GM23338 (cell line): ENCODE measurements around the gene IQGAP2. TPM values are rescaled to one million over a fixed set of nuclear protein-coding genes. Genes with fewer than 3 reads are reported as not detected.

Experiments
- ATAC-seq: fragments of 200-7000 bp; cut with Tn5 transposase; 3 replicates; pipeline ENCODE4 v1.9.1; 2020
- DNase-seq: peaks from one replicate; pipeline ENCODE4 v3.0.0-alpha.2; 2015; ENCODE audit warnings: low spot score
- H2AFZ ChIP-seq: fragments of 200-600 bp; sonication (generic); 2 replicates; pipeline ENCODE4 v1.8.0; 2016; ENCODE audit warnings: antibody characterized with exemption, mild to moderate bottlenecking, moderate library complexity
- H3F3A ChIP-seq: fragments of 200-600 bp; sonication (generic); replicated peaks from 2 replicates; pipeline ENCODE4 v1.8.0; 2017; ENCODE audit warnings: antibody characterized with exemption, mixed run types, low read depth
- H3K27ac ChIP-seq: fragments of 200-600 bp; sonication (generic); 2 replicates; pipeline ENCODE4 v1.6.1; 2016; ENCODE audit warnings: low read depth
- H3K27me3 ChIP-seq: fragments of 200-600 bp; sonication (generic); 2 replicates; pipeline ENCODE4 v1.8.0; 2016; ENCODE audit warnings: mild to moderate bottlenecking, mixed run types, moderate library complexity; ENCODE audit not compliant: insufficient read depth
- H3K36me3 ChIP-seq: fragments of 200-600 bp; sonication (generic); 2 replicates; pipeline ENCODE4 v1.8.0; 2016; ENCODE audit warnings: mild to moderate bottlenecking; ENCODE audit not compliant: insufficient read depth
- H3K4me1 ChIP-seq: fragments of 200-600 bp; sonication (generic); 2 replicates; pipeline ENCODE4 v1.8.0; 2016; ENCODE audit warnings: mild to moderate bottlenecking, moderate library complexity; ENCODE audit not compliant: insufficient read depth
- H3K4me2 ChIP-seq: fragments of 200-600 bp; sonication (generic); 2 replicates; pipeline ENCODE4 v1.7.1; 2017; ENCODE audit warnings: mixed run types
- H3K4me3 ChIP-seq: fragments of 200-600 bp; sonication (generic); 2 replicates; pipeline ENCODE4 v1.6.1; 2016; ENCODE audit warnings: mixed run types
- H3K79me2 ChIP-seq: fragments of 200-600 bp; sonication (generic); replicated peaks from 2 replicates; pipeline ENCODE4 v1.8.0; 2017; ENCODE audit warnings: mild to moderate bottlenecking; ENCODE audit not compliant: insufficient read depth
- H3K9me2 ChIP-seq: fragments of 200-600 bp; sonication (generic); 2 replicates; pipeline ENCODE4 v1.8.0; 2017; ENCODE audit not compliant: insufficient read depth
- H4K20me1 ChIP-seq: fragments of 200-600 bp; sonication (generic); replicated peaks from 2 replicates; pipeline ENCODE4 v1.8.0; 2017; ENCODE audit warnings: mild to moderate bottlenecking; ENCODE audit not compliant: insufficient read depth
- H3K27ac Mint-ChIP-seq: 2 replicates; pipeline ENCODE4 v1.8.0; 2020; ENCODE audit warnings: inconsistent platforms, mild to moderate bottlenecking, moderate library complexity, mixed read lengths
- H3K27me3 Mint-ChIP-seq: 3 replicates; pipeline ENCODE4 v1.8.0; 2022; ENCODE audit warnings: low read depth, mild to moderate bottlenecking, moderate library complexity, mixed read lengths, inconsistent platforms; ENCODE audit not compliant: insufficient read depth, poor library complexity
- H3K36me3 Mint-ChIP-seq: 3 replicates; pipeline ENCODE4 v1.8.0; 2021; ENCODE audit warnings: low read depth, mild to moderate bottlenecking, inconsistent platforms, moderate library complexity, mixed read lengths
- H3K4me1 Mint-ChIP-seq: 3 replicates; pipeline ENCODE4 v1.8.0; 2020; ENCODE audit warnings: mild to moderate bottlenecking, inconsistent platforms, mixed read lengths
- H3K4me3 Mint-ChIP-seq: 3 replicates; pipeline ENCODE4 v1.8.0; 2021; ENCODE audit warnings: moderate library complexity, mild to moderate bottlenecking, inconsistent platforms, mixed read lengths
- H3K9me3 Mint-ChIP-seq: 3 replicates; pipeline ENCODE4 v1.8.0; 2020; ENCODE audit warnings: moderate library complexity, mild to moderate bottlenecking, inconsistent platforms, mixed read lengths
- CREB1 ChIP-seq: fragments of 250-450 bp; sonication (Bioruptor Pico); IDR thresholded peaks from 2 replicates; pipeline ENCODE4 v1.5.0; 2020; ENCODE audit warnings: low read depth, mild to moderate bottlenecking, moderate library complexity
- CTCF ChIP-seq, 2 experiments: fragments of 200-600 bp in 1 of 2; sonication (generic) in 1 of 2; conservative IDR thresholded peaks; 2 replicates each; pipeline versions ENCODE4 v1.5.1 to v1.6.1; 2016 to 2017; ENCODE audit warnings: antibody characterized with exemption in 2 of 2, low read depth in 2 of 2, mild to moderate bottlenecking in 2 of 2, moderate library complexity in 1 of 2
- ETS1 ChIP-seq: IDR thresholded peaks from 2 replicates; pipeline ENCODE4 v1.6.1; 2016; ENCODE audit warnings: antibody characterized with exemption
- EZH2 ChIP-seq: fragments of 200-600 bp; sonication (generic); IDR thresholded peaks from one replicate; pipeline ENCODE4 v1.8.0; 2017; ENCODE audit warnings: antibody characterized with exemption, mild to moderate bottlenecking, low read depth; ENCODE audit not compliant: unreplicated experiment
- JUNB ChIP-seq: IDR thresholded peaks from one replicate; pipeline ENCODE4 v1.6.1; 2016; ENCODE audit warnings: antibody characterized with exemption; ENCODE audit not compliant: unreplicated experiment
- NANOG ChIP-seq: IDR thresholded peaks from 2 replicates; pipeline ENCODE4 v1.6.1; 2016; ENCODE audit warnings: antibody characterized with exemption, borderline replicate concordance
- POLR2AphosphoS5 ChIP-seq: IDR thresholded peaks from 2 replicates; pipeline ENCODE4 v1.6.1; 2016; ENCODE audit warnings: antibody characterized with exemption, low read depth
- STAT1 ChIP-seq: IDR thresholded peaks from one replicate; pipeline ENCODE4 v1.6.1; 2016; ENCODE audit warnings: antibody characterized with exemption; ENCODE audit not compliant: unreplicated experiment
- ZNF462 ChIP-seq: fragments of 250-450 bp; sonication (Bioruptor Pico); IDR thresholded peaks from 2 replicates; pipeline ENCODE4 v1.5.0; 2020; ENCODE audit warnings: mild to moderate bottlenecking, moderate library complexity
- polyA plus RNA-seq: library from polyadenylated mRNA; unstranded; fragments of >200 nt; fragmentation: Nextera tagmentation; extraction: Ambion mirVana; gene quantifications from 2 replicates; pipeline ENCODE4 v1.2.1, GENCODE V29; 2016
- total RNA-seq: library from RNA; depleted of rRNA; stranded (reverse); fragments of >200 nt; shearing (Covaris generic); gene quantifications from 2 replicates; pipeline ENCODE4 v1.2.3, GENCODE V29; 2014
- TF ChIP-seq, protein P1 (sequence below): IDR thresholded peaks from one replicate; pipeline ENCODE4 v1.6.1; 2018; ENCODE audit warnings: antibody characterized with exemption; ENCODE audit not compliant: unreplicated experiment

Gene IQGAP2
- total and polyA plus RNA-seq, 2 experiments from 2014 or later, result 60.0 to 86.5 TPM

DNA sequence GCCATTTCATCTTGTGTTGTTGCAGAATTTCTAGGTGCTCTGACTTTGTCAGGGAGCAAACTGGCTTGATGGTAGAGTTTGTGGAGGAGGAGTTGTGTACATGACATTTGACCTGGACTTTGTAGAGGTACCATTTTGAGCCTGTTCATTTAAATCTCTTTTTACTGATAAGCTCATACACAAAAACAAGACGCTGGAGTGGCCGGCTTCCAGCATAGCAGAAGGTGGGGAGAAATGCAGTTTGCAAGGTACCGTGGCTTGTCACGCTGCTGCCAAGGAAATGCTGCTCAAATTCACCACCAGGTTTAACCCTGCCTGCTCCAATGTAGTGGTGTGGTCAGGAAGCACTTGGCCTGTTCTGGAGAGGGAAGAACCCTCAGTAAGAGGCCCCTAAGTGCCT, 18.9 kb upstream of the IQGAP2 start (continued):
- TF ChIP-seq JUNB (no peak), EZH2 (no peak), STAT1 (no peak), CTCF (conservative IDR thresholded peaks at IDR 0.05; ENCODE audit: low read depth in 2 of 2) (no peak), ETS1 (no peak), CREB1 (CRISPR knock-in tag) (no peak)

GRCh38 chr5:76384705-76385104, 18.4 kb upstream of the IQGAP2 start:
- Histone ChIP-seq H3K27ac (no peak overlapping the region), H3K9me2 (no peaks in the 10 kb centered on the region), H4K20me1 (no peaks in the 10 kb centered on the region), H3K4me3 (no peak overlapping the region), H3K4me2 (no peak overlapping the region), H3K4me1 (peaks cover 9% of the 10 kb centered on the region), H3K27me3 (no peaks in the 10 kb centered on the region), H3F3A (no peaks in the 10 kb centered on the region), H3K79me2 (no peaks in the 10 kb centered on the region), H2AFZ (no peak overlapping the region), H3K36me3 (no peaks in the 10 kb centered on the region; the same call in 1 of the 2 replicates)
- Mint-ChIP-seq H3K27ac (no peak overlapping the region), H3K27me3 (no peaks in the 10 kb centered on the region), H3K4me3 (no peak overlapping the region), H3K9me3 (no peaks in the 10 kb centered on the region; the same call in 2 of the 3 replicates), H3K4me1 (peaks cover 20% of the 10 kb centered on the region), H3K36me3 (no peaks in the 10 kb centered on the region; the same call in 2 of the 3 replicates)
- DNase-seq, result no peak
- no peak for ATAC-seq
- TF ChIP-seq, protein P1, sequence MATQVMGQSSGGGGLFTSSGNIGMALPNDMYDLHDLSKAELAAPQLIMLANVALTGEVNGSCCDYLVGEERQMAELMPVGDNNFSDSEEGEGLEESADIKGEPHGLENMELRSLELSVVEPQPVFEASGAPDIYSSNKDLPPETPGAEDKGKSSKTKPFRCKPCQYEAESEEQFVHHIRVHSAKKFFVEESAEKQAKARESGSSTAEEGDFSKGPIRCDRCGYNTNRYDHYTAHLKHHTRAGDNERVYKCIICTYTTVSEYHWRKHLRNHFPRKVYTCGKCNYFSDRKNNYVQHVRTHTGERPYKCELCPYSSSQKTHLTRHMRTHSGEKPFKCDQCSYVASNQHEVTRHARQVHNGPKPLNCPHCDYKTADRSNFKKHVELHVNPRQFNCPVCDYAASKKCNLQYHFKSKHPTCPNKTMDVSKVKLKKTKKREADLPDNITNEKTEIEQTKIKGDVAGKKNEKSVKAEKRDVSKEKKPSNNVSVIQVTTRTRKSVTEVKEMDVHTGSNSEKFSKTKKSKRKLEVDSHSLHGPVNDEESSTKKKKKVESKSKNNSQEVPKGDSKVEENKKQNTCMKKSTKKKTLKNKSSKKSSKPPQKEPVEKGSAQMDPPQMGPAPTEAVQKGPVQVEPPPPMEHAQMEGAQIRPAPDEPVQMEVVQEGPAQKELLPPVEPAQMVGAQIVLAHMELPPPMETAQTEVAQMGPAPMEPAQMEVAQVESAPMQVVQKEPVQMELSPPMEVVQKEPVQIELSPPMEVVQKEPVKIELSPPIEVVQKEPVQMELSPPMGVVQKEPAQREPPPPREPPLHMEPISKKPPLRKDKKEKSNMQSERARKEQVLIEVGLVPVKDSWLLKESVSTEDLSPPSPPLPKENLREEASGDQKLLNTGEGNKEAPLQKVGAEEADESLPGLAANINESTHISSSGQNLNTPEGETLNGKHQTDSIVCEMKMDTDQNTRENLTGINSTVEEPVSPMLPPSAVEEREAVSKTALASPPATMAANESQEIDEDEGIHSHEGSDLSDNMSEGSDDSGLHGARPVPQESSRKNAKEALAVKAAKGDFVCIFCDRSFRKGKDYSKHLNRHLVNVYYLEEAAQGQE, result no peak
- no peak for TF ChIP-seq CREB1 (CRISPR knock-in tag)
- TF ChIP-seq CTCF (conservative IDR thresholded peaks at IDR 0.05; ENCODE audit: low read depth in 2 of 2), result no peak
- no peak for TF ChIP-seq JUNB
- no peak for TF ChIP-seq POLR2AphosphoS5
- no peak for TF ChIP-seq ZNF462
- no peak for TF ChIP-seq NANOG
